ENCODE data around the gene IFFO2.
A peak's percentile ranks its signal among the peaks of the same experiment; 100 is the strongest.

IFFO2 gene

DNA sequence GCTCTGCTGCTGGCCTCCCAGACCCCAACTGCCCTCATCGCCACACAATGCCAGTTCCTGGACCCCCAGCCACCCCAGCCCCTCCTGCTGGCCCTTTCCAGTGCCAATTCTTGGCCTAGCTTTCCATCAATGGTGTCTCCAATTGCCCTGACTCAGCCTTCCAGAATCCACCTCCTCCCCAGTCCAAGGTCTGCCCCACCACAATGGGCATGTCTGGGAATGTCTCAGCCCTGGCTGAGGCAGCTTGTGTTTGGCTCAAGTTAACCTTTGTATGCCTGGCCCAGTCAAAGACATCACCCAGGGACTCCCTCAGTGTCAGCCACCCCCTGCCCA, 70.5 kb downstream of the IFFO2 start:
- TF ChIP-seq, protein P1, sequence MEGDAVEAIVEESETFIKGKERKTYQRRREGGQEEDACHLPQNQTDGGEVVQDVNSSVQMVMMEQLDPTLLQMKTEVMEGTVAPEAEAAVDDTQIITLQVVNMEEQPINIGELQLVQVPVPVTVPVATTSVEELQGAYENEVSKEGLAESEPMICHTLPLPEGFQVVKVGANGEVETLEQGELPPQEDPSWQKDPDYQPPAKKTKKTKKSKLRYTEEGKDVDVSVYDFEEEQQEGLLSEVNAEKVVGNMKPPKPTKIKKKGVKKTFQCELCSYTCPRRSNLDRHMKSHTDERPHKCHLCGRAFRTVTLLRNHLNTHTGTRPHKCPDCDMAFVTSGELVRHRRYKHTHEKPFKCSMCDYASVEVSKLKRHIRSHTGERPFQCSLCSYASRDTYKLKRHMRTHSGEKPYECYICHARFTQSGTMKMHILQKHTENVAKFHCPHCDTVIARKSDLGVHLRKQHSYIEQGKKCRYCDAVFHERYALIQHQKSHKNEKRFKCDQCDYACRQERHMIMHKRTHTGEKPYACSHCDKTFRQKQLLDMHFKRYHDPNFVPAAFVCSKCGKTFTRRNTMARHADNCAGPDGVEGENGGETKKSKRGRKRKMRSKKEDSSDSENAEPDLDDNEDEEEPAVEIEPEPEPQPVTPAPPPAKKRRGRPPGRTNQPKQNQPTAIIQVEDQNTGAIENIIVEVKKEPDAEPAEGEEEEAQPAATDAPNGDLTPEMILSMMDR (IDR thresholded peaks at IDR 0.05) = no peak

DNA sequence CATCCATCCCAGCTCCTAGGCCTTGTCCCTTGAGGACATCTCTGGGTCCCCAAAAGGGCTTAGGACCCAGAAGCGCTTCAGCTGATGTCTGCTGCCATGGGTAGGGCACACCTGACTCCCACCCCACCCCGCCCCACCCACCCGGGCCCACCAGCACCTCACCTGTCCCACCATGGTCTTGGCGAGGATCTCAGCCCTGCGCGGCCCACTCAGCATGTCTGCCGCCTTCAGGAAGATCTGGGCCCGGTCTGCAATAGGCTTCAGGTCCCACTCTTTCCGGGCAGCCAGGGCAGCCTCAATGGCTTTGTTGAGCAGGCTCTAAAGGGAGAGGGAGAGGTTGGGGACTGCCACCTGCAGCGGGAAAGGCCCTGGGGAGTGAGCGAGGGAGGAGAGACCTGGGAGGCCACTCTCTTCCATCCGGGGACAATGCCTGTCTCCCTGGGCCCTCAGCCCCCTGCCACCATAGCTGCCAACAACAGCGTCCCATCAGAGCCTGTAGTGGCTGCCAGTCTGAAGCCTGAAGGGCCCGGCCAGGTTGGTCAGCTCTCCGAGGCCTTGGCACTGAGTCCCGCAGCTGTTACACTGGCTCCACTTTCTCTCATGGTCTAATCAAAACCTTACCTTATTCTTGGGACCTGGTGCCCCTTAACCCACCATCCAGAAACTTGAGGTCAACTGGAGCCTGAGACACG, 71.0 kb downstream of the IFFO2 start:
- TF ChIP-seq, protein P1 (IDR thresholded peaks at IDR 0.05) = no peak

- TF ChIP-seq, protein P1 (IDR thresholded peaks at IDR 0.05) = no peak
These were observed 71.7 kb downstream of the IFFO2 start for GRCh38 chr1:18884727-18885126.

DNA sequence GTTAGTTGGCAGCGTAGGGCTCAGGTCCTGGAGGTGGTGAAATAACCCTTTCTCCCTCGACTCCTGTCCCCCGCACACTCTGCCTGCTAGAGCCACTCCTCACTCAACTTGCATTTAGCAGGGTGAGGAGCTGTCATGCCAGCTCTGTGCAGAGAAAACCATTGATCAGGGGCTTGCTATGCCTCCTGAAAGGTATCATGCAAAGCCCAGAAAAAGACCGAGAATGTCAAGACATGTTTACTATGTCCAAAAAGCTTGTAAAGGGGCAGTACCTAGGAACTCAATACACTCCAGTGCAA, 72.1 kb downstream of the IFFO2 start:
- TF ChIP-seq, protein P1 (IDR thresholded peaks at IDR 0.05) = no peak

DNA sequence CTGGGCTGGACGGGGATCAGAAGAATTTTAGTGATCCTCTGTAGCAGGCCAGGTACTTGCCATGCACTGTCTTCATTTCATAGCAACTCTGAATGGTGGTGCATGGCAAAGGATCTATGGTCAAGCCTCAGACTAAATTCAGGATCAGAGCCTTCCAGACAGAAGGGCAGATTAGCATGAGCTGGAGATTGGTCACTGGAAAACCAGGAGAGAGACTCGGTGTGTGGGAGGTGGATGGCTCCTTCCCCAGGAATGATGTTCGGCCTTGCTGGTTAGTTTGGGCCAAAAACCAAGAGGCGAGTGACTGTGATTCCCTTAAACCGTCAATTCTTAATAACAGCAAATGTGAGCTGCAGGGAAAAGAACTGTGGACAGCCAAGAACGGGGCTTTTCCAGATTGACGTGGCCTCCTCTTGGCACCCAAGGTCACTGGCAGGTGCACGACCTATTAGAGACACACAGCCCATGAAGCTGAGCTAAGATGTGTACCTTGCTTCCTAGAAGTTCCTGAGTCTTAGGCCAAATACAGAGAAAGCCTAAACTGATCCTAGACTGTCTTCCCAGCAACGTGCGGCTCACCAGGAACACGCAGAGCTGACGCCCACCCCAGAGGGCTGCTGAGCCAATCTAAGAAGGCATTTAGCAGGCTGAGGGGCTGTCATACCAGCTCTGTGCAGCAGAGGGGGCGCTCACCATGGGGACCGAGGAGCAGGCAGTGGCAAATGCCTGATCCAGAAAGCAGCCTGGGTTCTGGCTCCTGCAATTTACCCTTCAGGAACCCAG, 72.6 kb downstream of the IFFO2 start:
- TF ChIP-seq, protein P1 (IDR thresholded peaks at IDR 0.05) = peak; percentile 63

GRCh38 chr1:18883079-18883478, 73.4 kb downstream of the IFFO2 start:
- TF ChIP-seq, protein P1 (IDR thresholded peaks at IDR 0.05) = no peak

DNA sequence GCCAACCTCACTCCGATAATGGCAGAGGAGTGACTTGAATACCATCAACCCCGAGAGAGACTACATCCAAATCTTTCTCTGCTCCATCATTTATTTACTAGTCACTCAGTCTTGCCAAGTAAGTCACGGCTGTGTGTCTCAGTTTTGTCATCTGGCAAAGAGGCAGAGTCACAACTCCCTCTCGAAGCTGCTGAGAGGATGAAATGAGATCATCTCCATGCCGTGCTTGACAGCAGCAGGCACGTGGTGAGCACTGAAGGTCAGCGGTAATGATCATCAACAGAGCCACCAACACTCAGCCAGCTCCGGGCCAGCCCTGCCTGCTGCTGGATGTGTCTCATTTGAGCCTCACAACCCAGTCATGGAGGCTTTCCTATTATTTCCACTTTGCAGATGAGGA, 74.0 kb downstream of the IFFO2 start:
- TF ChIP-seq, protein P1 (IDR thresholded peaks at IDR 0.05) = no peak

Measured in LNCAP (cell line).